ENCODE measurements around the gene KCNG2. TPM values are rescaled to one million over a fixed set of nuclear protein-coding genes. Genes with fewer than 3 reads are reported as not detected.
"Not testable (repeated sequence)": the region's sequence is repeated elsewhere in the genome, so short reads cannot be mapped to it uniquely, and the experiment has no call there.

The KCNG2 gene
- total and polyA plus RNA-seq, 12 donors = 0.16 to 0.79 (median 0.24) TPM; not detected in 7

DNA sequence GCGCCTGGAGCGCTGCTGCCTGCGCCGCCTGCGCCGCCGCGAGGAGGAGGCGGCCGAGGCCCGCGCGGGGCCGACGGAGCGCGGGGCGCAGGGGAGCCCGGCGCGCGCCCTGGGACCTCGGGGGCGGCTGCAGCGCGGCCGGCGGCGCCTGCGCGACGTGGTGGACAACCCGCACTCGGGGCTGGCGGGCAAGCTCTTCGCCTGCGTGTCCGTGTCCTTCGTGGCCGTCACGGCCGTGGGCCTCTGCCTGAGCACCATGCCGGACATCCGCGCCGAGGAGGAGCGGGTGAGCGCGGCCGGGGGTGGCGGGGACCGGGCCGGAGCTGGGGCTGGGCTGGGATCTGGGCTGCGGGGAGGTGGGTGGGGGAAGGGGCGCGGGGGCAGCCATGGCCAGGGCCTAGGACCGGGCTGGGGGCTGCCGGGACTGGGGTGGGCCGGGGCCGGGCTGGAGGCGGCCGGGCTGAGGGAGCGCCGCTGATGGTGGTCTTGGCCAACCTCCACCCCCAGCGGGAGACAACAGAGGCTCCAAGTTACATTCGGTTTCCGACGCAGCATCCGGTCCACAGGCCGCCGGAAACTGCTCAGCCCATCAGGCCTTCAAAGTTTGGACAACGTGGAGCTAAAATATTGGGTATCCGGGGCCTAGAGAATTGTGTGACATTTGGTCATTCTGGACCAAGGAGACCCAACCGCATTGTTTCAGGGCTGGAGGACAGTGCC, 66.4 kb downstream of the KCNG2 start:
- H3K4me3 ChIP-seq = no peak overlapping the region
- intact Hi-C loops (cut with DNase I) = no loop called here
- no peak for ATAC-seq

DNA sequence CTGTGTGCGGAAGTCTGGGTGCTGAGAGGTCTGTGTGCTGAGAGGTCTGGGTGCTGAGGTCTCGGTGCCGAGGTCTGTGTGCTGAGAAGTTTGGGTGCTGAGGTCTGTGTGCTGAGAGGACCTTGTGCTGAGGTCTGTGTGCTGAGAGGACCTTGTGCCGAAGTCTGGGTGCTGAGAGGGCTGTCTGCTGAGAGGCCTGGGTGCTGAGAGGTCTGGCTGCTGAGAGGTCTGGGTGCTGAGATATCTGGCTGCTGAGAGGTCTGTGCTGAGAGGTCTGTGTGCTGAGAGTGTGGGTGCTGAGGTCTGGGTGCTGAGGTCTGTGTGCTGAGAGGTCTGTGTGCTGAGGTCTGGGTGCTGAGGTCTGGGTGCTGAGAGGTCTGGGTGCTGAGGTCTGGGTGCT, 67.2 kb downstream of the KCNG2 start:
- WGBS, 2 donors = 85% methylated on average over 4 of the region's 4 CpGs
- peaks cover 0 to 28% (median 14%) of the 10 kb centered on the region in 7 donors for H3K27me3 ChIP-seq
- DNase-seq; H3K36me3 ChIP-seq; intact Hi-C loops (cut with DNase I); ATAC-seq; H3K4me3 ChIP-seq; H3K4me1 ChIP-seq; H3K27ac ChIP-seq: not testable (repeated sequence)
- H3K9me3 ChIP-seq = peaks cover 0 to 28% (median 6%) of the 10 kb centered on the region in 11 donors

More for the DNA sequence above, 66.4 kb downstream of the KCNG2 start:
- WGBS, 2 donors = 66 to 73% methylated on average over 54 to 74 of the region's 74 CpGs
- Histone ChIP-seq H3K9me3 (peaks cover 0 to 28% (median 6%) of the 10 kb centered on the region in 11 donors), H3K36me3 (peaks cover 0 to 6% (median 0%) of the 10 kb centered on the region in 9 donors), H3K27ac (no peak overlapping the region), H3K4me1 (no peaks in the 10 kb centered on the region), H3K27me3 (peaks cover 0 to 30% (median 15%) of the 10 kb centered on the region in 7 donors)
- TF ChIP-seq, protein P1, sequence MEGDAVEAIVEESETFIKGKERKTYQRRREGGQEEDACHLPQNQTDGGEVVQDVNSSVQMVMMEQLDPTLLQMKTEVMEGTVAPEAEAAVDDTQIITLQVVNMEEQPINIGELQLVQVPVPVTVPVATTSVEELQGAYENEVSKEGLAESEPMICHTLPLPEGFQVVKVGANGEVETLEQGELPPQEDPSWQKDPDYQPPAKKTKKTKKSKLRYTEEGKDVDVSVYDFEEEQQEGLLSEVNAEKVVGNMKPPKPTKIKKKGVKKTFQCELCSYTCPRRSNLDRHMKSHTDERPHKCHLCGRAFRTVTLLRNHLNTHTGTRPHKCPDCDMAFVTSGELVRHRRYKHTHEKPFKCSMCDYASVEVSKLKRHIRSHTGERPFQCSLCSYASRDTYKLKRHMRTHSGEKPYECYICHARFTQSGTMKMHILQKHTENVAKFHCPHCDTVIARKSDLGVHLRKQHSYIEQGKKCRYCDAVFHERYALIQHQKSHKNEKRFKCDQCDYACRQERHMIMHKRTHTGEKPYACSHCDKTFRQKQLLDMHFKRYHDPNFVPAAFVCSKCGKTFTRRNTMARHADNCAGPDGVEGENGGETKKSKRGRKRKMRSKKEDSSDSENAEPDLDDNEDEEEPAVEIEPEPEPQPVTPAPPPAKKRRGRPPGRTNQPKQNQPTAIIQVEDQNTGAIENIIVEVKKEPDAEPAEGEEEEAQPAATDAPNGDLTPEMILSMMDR (IDR thresholded peaks at IDR 0.05) = no peak
- DNase-seq = no peak

DNA sequence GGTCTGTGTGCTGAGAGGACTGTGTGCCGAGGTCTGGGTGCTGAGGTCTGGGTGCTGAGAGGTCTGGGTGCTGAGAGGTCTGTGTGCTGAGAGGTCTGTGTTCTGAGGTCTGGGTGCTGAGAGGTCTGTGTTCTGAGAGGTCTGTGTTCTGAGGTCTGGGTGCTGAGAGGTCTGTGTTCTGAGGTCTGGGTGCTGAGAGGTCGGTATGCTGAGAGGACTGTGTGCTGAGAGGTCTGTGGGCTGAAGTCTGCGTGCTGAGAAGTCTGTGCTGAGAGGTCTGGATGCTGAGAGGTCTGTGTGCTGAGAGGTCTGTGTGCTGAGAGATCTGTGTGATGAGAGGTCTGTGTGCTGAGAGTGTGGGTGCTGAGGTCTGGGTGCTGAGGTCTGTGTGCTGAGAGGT, 68.2 kb downstream of the KCNG2 start:
- H3K4me3 ChIP-seq; H3K36me3 ChIP-seq; H3K27ac ChIP-seq; ATAC-seq; H3K4me1 ChIP-seq; DNase-seq; intact Hi-C loops (cut with DNase I): not testable (repeated sequence)
- H3K9me3 ChIP-seq = peaks cover 0 to 24% (median 6%) of the 10 kb centered on the region in 11 donors
- H3K27me3 ChIP-seq = peaks cover 0 to 28% (median 14%) of the 10 kb centered on the region in 7 donors
- WGBS, 2 donors = 27 to 45% methylated on average over 3 of the region's 3 CpGs

DNA sequence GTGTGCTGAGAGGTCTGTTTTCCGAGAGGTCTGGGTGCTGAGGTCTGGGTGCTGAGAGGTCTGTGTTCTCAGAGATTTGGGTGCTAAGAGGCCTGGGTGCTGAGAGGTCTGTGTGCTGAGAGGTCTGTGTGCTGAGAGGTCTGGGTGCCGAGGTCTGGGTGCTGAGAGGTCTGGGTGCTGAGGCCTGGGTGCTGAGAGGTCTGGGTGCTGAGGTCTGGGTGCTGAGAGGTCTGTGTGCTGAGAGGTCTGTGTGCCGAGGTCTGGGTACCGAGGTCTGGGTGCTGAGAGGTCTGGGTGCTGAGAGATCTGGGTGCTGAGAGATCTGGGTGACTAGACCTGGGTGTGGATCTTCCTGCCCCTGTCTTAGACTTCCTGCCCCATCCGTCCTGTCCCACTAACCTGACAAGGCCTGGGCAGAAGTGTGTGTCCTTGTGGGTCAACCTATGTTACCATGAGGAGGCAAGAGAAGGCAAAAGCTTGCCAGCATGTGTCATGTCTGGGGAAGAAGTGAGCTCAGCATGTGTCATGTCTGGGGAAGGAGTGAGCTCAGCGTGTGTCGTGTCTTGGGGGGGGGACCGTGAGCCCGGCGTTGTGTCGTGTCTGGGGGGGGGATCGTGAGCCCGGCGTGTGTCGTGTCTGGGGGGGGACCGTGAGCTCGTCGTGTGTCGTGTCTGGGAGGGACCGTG, 69.3 kb downstream of the KCNG2 start:
- WGBS, 2 donors = 81 to 89% methylated on average over 13 to 20 of the region's 20 CpGs

DNA sequence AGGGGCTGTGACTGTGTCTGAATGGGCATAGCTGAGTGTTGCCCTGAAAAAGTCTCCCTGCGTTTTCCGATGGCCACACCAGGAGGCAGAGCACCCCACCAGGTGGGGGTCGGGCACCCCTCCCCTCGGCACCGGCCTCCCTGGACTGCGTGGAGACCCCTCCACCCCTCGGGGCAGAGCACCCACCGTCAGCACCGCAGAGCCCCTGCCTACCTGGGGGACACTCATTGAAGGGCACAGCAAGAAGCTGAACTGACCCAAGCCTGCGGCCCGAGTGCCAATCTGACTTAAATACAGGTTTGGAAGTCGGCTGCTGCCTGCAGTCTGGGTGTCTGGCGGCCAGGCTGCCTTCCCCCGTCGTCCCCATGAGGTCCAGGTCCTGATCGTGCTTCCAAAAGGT, 69.9 kb downstream of the KCNG2 start:
- intact Hi-C loops (cut with DNase I) = no loop called here
- H3K4me3 ChIP-seq = no peak overlapping the region
- H3K27ac ChIP-seq = no peak overlapping the region
- no peak for DNase-seq
- peaks cover 0 to 1% (median 0%) of the 10 kb centered on the region in 9 donors for H3K36me3 ChIP-seq
- H3K9me3 ChIP-seq = peaks cover 0 to 7% (median 0%) of the 10 kb centered on the region in 11 donors
- WGBS, 2 donors = 79 to 82% methylated on average over 16 of the region's 16 CpGs
- ATAC-seq = no peak
- TF ChIP-seq, protein P1 (IDR thresholded peaks at IDR 0.05) = no peak
- peaks cover 0 to 30% (median 18%) of the 10 kb centered on the region in 7 donors for H3K27me3 ChIP-seq
- no peaks in the 10 kb centered on the region for H3K4me1 ChIP-seq

More for the DNA sequence above, 69.3 kb downstream of the KCNG2 start:
- peaks cover 0 to 13% (median 4%) of the 10 kb centered on the region in 11 donors for H3K9me3 ChIP-seq
- no peaks in the 10 kb centered on the region for H3K4me1 ChIP-seq
- H3K27ac ChIP-seq = no peak overlapping the region
- DNase-seq = no peak
- TF ChIP-seq, protein P1 (IDR thresholded peaks at IDR 0.05) = no peak
- peaks cover 0 to 31% (median 19%) of the 10 kb centered on the region in 7 donors for H3K27me3 ChIP-seq
- intact Hi-C loops (cut with DNase I) = no loop called here
- peaks cover 0 to 6% (median 0%) of the 10 kb centered on the region in 9 donors for H3K36me3 ChIP-seq
- no peak overlapping the region for H3K4me3 ChIP-seq
- ATAC-seq = no peak
